HEK293T (cell line): ENCODE results near the gene SLC35F2.

ENCODE experiments used
- FOXA1 ChIP-seq: fragments of 450-650 bp; IDR thresholded peaks from 2 replicates; pipeline ENCODE4 v1.6.1; 2016; ENCODE audit warnings: mild to moderate bottlenecking
- HDGF ChIP-seq: fragments of 450-650 bp; IDR thresholded peaks from 2 replicates; pipeline ENCODE4 v1.6.1; 2017; ENCODE audit warnings: antibody characterized with exemption, borderline replicate concordance
- SP1 ChIP-seq: fragments of 450-650 bp; IDR thresholded peaks from 2 replicates; pipeline ENCODE4 v1.6.1; 2017

DNA sequence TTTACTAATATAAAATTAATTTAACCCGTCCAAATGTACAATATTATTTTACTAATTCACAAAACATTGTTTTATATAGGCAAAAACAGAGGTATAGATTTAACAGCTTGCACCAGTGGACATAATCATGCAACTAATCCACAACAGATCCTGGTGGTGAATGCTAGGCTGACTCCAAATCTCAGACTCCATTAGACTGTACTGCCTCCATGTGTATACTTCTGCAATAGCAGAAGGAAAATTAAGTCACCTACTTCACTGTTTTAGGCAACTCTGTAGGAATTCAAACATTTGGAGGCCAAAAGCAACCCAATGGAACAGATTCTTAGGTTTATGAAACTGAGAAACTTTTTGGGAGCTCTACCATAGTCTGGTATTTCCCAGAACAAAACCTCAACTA, 39.7 kb upstream of the SLC35F2 start:
- TF ChIP-seq SP1, result no peak
- no peak for TF ChIP-seq FOXA1
- no peak for TF ChIP-seq HDGF
